ENCODE data around the gene STRC. TPM values are rescaled to one million over a fixed set of nuclear protein-coding genes. Genes with fewer than 3 reads are reported as not detected.
"Not testable (repeated sequence)": the region's sequence is repeated elsewhere in the genome, so short reads cannot be mapped to it uniquely, and the experiment has no call there.

STRC gene
- total RNA-seq, 1 donor from 2014 or later = 0.30 TPM

DNA sequence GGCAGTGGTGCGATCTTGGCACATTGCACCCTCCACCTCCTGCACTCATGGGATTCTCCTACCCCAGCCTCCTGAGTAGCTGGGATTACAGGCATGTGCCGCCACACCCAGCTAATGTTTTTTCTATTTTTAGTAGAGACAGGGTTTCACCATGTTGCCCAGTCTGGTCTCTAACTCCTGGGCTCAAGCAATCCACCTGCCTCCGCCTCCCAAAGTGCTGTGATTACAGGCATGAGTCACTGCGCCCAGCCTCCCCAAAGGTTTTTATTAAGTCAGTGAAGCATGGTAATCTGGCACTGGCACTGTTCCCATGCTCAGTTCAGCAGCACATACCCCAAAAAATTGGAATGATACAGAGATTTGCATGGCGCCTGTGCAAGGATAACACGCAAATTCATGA is 16.4 kb downstream of the STRC start:
- H3K9me3 Mint-ChIP-seq; DNase-seq (ENCODE audit: low spot score); H3K27ac Mint-ChIP-seq; H3K4me1 Mint-ChIP-seq (ENCODE audit: low read depth); intact Hi-C loops (cut with micrococcal nuclease); H3K4me3 Mint-ChIP-seq (ENCODE audit: low read depth); H3K36me3 Mint-ChIP-seq (ENCODE audit: low read depth): not testable (repeated sequence)
- H3K27me3 Mint-ChIP-seq (ENCODE audit: low read depth) = peaks cover 16% of the 10 kb centered on the region

GRCh38 chr15:43600200-43600599 is 18.4 kb downstream of the STRC start:
- H3K4me1 Mint-ChIP-seq (ENCODE audit: low read depth); H3K36me3 Mint-ChIP-seq (ENCODE audit: low read depth); H3K4me3 Mint-ChIP-seq (ENCODE audit: low read depth); H3K9me3 Mint-ChIP-seq; DNase-seq (ENCODE audit: low spot score); intact Hi-C loops (cut with micrococcal nuclease); H3K27ac Mint-ChIP-seq: not testable (repeated sequence)
- peaks cover 21% of the 10 kb centered on the region for H3K27me3 Mint-ChIP-seq (ENCODE audit: low read depth)

- H3K27ac Mint-ChIP-seq; H3K4me1 Mint-ChIP-seq (ENCODE audit: low read depth); H3K4me3 Mint-ChIP-seq (ENCODE audit: low read depth); H3K36me3 Mint-ChIP-seq (ENCODE audit: low read depth); H3K9me3 Mint-ChIP-seq; DNase-seq (ENCODE audit: low spot score); intact Hi-C loops (cut with micrococcal nuclease): not testable (repeated sequence)
- peaks cover 19% of the 10 kb centered on the region for H3K27me3 Mint-ChIP-seq (ENCODE audit: low read depth)
These were observed 19.5 kb downstream of the STRC start for GRCh38 chr15:43599131-43599530.

GRCh38 chr15:43593328-43594190 is 25.0 kb downstream of the STRC start, which contains the start of gene CKMT1B:
TSS of gene CKMT1B (plus strand) at chr15:43594027. CDS start at chr15:43594219, 192 bp downstream.
- H3K4me3 Mint-ChIP-seq (ENCODE audit: low read depth); H3K36me3 Mint-ChIP-seq (ENCODE audit: low read depth); intact Hi-C loops (cut with micrococcal nuclease); H3K27ac Mint-ChIP-seq; H3K4me1 Mint-ChIP-seq (ENCODE audit: low read depth); H3K9me3 Mint-ChIP-seq; DNase-seq (ENCODE audit: low spot score): not testable (repeated sequence)
- H3K27me3 Mint-ChIP-seq (ENCODE audit: low read depth) = peaks cover 13% of the 10 kb centered on the region

GRCh38 chr15:43592841-43593240 is 25.8 kb downstream of the STRC start:
- H3K27me3 Mint-ChIP-seq (ENCODE audit: low read depth) = peaks cover 11% of the 10 kb centered on the region
- H3K36me3 Mint-ChIP-seq (ENCODE audit: low read depth); H3K9me3 Mint-ChIP-seq; H3K4me1 Mint-ChIP-seq (ENCODE audit: low read depth); intact Hi-C loops (cut with micrococcal nuclease); H3K27ac Mint-ChIP-seq; H3K4me3 Mint-ChIP-seq (ENCODE audit: low read depth); DNase-seq (ENCODE audit: low spot score): not testable (repeated sequence)

GRCh38 chr15:43589778-43590466 is 28.7 kb downstream of the STRC start, which contains the start of gene PPIP5K1:
TSS of gene PPIP5K1 (minus strand) at chr15:43590208. CDS start at chr15:43584504, 5,704 bp downstream.
- H3K27ac Mint-ChIP-seq; intact Hi-C loops (cut with micrococcal nuclease); H3K9me3 Mint-ChIP-seq: not testable (repeated sequence)

DNA sequence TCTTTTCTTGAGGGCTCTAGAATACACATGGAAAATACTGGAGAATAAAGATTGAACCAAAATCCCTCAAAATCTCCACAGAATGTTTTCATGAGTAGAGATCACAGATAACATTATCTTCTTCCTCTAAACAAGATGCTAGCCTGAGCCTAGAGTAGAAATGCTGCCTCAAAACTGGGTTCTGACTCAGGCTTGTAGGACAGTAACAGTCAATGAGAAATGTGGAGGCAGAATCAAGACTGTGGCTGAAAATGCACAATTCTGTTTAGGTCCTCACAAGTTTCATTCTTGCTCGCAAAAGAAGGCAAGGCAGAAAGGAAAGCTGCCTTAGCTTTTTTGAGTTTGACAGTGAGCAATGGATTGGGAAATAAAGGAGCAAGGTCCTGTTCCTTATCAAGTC is 44.0 kb downstream of the STRC start:
- H3K4me1 Mint-ChIP-seq (ENCODE audit: low read depth); H3K27me3 Mint-ChIP-seq (ENCODE audit: low read depth); H3K9me3 Mint-ChIP-seq; H3K27ac Mint-ChIP-seq; H3K36me3 Mint-ChIP-seq (ENCODE audit: low read depth); DNase-seq (ENCODE audit: low spot score); intact Hi-C loops (cut with micrococcal nuclease); H3K4me3 Mint-ChIP-seq (ENCODE audit: low read depth): not testable (repeated sequence)

More at GRCh38 chr15:43589778-43590466, 28.7 kb downstream of the STRC start, which contains the start of gene PPIP5K1:
- not testable (repeated sequence) for H3K36me3 Mint-ChIP-seq (ENCODE audit: low read depth); DNase-seq (ENCODE audit: low spot score); H3K4me1 Mint-ChIP-seq (ENCODE audit: low read depth); H3K27me3 Mint-ChIP-seq (ENCODE audit: low read depth); H3K4me3 Mint-ChIP-seq (ENCODE audit: low read depth)

DNA sequence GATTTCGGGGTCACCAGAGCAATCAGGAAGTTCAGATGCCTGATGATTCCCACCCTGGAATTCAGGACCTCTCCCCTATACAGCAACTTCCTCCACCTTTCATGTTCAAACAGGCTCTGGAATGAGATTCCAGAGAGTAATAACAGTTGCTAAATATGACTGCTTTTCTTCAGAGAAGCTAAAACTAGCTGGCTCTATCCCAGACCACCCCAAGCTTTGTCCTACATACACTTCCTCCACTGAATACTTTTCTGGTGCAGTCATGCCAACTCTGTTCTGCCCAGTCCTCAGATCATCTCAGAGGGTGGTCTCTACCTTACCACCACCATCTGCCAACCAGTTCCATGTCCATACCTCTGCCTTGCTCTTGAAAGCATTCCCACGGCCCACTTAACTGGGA is 52.0 kb downstream of the STRC start:
- intact Hi-C loops (cut with micrococcal nuclease); H3K36me3 Mint-ChIP-seq (ENCODE audit: low read depth); H3K4me1 Mint-ChIP-seq (ENCODE audit: low read depth); DNase-seq (ENCODE audit: low spot score); H3K4me3 Mint-ChIP-seq (ENCODE audit: low read depth); H3K9me3 Mint-ChIP-seq; H3K27me3 Mint-ChIP-seq (ENCODE audit: low read depth); H3K27ac Mint-ChIP-seq: not testable (repeated sequence)

- H3K27me3 Mint-ChIP-seq (ENCODE audit: low read depth); H3K9me3 Mint-ChIP-seq; intact Hi-C loops (cut with micrococcal nuclease); DNase-seq (ENCODE audit: low spot score); H3K4me1 Mint-ChIP-seq (ENCODE audit: low read depth); H3K27ac Mint-ChIP-seq; H3K4me3 Mint-ChIP-seq (ENCODE audit: low read depth); H3K36me3 Mint-ChIP-seq (ENCODE audit: low read depth): not testable (repeated sequence)
These were observed 54.8 kb downstream of the STRC start for GRCh38 chr15:43563793-43564192.

- H3K9me3 Mint-ChIP-seq; H3K4me3 Mint-ChIP-seq (ENCODE audit: low read depth); H3K4me1 Mint-ChIP-seq (ENCODE audit: low read depth); H3K27me3 Mint-ChIP-seq (ENCODE audit: low read depth); H3K27ac Mint-ChIP-seq; H3K36me3 Mint-ChIP-seq (ENCODE audit: low read depth); DNase-seq (ENCODE audit: low spot score); intact Hi-C loops (cut with micrococcal nuclease): not testable (repeated sequence)
These were observed 55.8 kb downstream of the STRC start for GRCh38 chr15:43562753-43563152.

- Mint-ChIP-seq H3K27me3 (ENCODE audit: low read depth) (no peaks in the 10 kb centered on the region), H3K36me3 (ENCODE audit: low read depth) (peaks cover 3% of the 10 kb centered on the region), H3K4me1 (ENCODE audit: low read depth) (no peaks in the 10 kb centered on the region), H3K9me3 (no peaks in the 10 kb centered on the region), H3K4me3 (ENCODE audit: low read depth) (no peak overlapping the region), H3K27ac (no peak overlapping the region)
- intact Hi-C loops (cut with micrococcal nuclease) = no loop called here
- no peak for DNase-seq (ENCODE audit: low spot score)
These were observed 65.6 kb downstream of the STRC start for GRCh38 chr15:43552986-43553385.

GRCh38 chr15:43552256-43552655 is 66.3 kb downstream of the STRC start:
- H3K36me3 Mint-ChIP-seq (ENCODE audit: low read depth) = peaks cover 5% of the 10 kb centered on the region
- intact Hi-C loops (cut with micrococcal nuclease) = no loop called here

More at GRCh38 chr15:43552256-43552655, 66.3 kb downstream of the STRC start:
- no peaks in the 10 kb centered on the region for H3K27me3 Mint-ChIP-seq (ENCODE audit: low read depth)
- H3K27ac Mint-ChIP-seq = no peak overlapping the region
- H3K4me3 Mint-ChIP-seq (ENCODE audit: low read depth) = no peak overlapping the region
- no peaks in the 10 kb centered on the region for H3K4me1 Mint-ChIP-seq (ENCODE audit: low read depth)
- no peak for DNase-seq (ENCODE audit: low spot score)
- no peaks in the 10 kb centered on the region for H3K9me3 Mint-ChIP-seq
